Adrenal gland (tissue), 5 donors: Measurements from ENCODE around the gene ADAM10.

Source experiments
- POLR2A ChIP-seq, 2 donors: fragments of 450-650 bp; IDR thresholded peaks; one replicate each; pipeline ENCODE4 v1.6.1; 2017; ENCODE audit warnings: antibody characterized with exemption in 2 of 2, mild to moderate bottlenecking in 2 of 2, moderate library complexity in 1 of 2
- TF ChIP-seq, protein P1 (sequence below), 6 experiments: fragments of 450-650 bp in 4 of 6; fragments of 200-600 bp in 2 of 6; sonication (generic) in 1 of 6; IDR thresholded peaks; 1 replicate in 5 of 6; 2 replicates in 1 of 6; pipeline versions ENCODE4 v1.5.1 to v1.8.0; 2016 to 2021; ENCODE audit warnings: antibody characterized with exemption in 6 of 6, mild to moderate bottlenecking in 2 of 6, moderate library complexity in 1 of 6
- donor health status: DM: no; HTN: no; CAD: no.

DNA sequence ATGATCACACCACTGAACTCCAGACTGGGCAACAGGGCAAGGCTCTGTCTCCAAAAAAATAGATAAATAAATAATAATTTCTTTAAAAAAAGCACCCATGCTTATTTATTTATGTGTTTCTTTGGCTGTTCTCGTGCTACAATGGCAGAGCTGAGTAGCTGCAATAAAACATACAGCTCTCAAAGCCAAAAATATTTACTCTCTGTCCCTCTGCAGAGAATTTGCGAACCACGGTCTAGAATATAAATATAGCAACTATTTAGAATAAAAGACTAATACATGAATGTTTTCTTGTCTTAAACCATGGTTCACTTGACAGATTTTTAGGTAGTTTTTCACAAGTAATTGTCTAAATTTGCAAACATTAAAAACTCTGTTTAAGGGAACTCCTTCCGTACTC is 72.7 kb downstream of the ADAM10 start:
- TF ChIP-seq, protein P1, sequence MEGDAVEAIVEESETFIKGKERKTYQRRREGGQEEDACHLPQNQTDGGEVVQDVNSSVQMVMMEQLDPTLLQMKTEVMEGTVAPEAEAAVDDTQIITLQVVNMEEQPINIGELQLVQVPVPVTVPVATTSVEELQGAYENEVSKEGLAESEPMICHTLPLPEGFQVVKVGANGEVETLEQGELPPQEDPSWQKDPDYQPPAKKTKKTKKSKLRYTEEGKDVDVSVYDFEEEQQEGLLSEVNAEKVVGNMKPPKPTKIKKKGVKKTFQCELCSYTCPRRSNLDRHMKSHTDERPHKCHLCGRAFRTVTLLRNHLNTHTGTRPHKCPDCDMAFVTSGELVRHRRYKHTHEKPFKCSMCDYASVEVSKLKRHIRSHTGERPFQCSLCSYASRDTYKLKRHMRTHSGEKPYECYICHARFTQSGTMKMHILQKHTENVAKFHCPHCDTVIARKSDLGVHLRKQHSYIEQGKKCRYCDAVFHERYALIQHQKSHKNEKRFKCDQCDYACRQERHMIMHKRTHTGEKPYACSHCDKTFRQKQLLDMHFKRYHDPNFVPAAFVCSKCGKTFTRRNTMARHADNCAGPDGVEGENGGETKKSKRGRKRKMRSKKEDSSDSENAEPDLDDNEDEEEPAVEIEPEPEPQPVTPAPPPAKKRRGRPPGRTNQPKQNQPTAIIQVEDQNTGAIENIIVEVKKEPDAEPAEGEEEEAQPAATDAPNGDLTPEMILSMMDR (IDR thresholded peaks at IDR 0.05), result no peak
- no peak for TF ChIP-seq POLR2A (IDR thresholded peaks at IDR 0.05)
